Measurements from ENCODE around the gene PIH1D1. TPM values are rescaled to one million over a fixed set of nuclear protein-coding genes. Genes with fewer than 3 reads are reported as not detected.

Gene PIH1D1
- total and polyA plus RNA-seq, 2 of the 13 experiments (the other 11 are each of a cell fraction or from before 2014, with no cell fraction given) = 110 to 137 TPM

GRCh38 chr19:49443366-49444099 is 8.1 kb downstream of the PIH1D1 start (continued):
- TF ChIP-seq FOXP4 (CRISPR knock-in tag; IDR thresholded peaks at IDR 0.05) = peak; percentile 25; the same call in 1 of the 2 replicates
- no peak; the same call in 1 of the 2 replicates for TF ChIP-seq DMAP1 (CRISPR knock-in tag; IDR thresholded peaks at IDR 0.05)
- 0 out of 2 replicates have a peak, but pooled peaks have one; percentile 35 for TF ChIP-seq YEATS2 (CRISPR knock-in tag; IDR thresholded peaks at IDR 0.05; ENCODE audit: borderline replicate concordance)
- peak; percentile 71; the same call in 1 of the 2 replicates for TF ChIP-seq HIVEP1 (CRISPR knock-in tag; IDR thresholded peaks at IDR 0.05)
- peak; percentile 54; the same call in 1 of the 2 replicates for TF ChIP-seq BRD4 (CRISPR knock-in tag; IDR thresholded peaks at IDR 0.05)
- peak; percentile 52; the same call in 1 of the 2 replicates for TF ChIP-seq ZNF124 (CRISPR knock-in tag; IDR thresholded peaks at IDR 0.05)
- no peak for TF ChIP-seq SP140L (CRISPR knock-in tag; IDR thresholded peaks at IDR 0.05; ENCODE audit: borderline replicate concordance)
- no peak for TF ChIP-seq ZNF841 (CRISPR knock-in tag; IDR thresholded peaks at IDR 0.05; ENCODE audit: borderline replicate concordance)
- no peak for TF ChIP-seq REXO4 (CRISPR knock-in tag; IDR thresholded peaks at IDR 0.05; ENCODE audit: borderline replicate concordance)
- TF ChIP-seq ZNF3 (CRISPR knock-in tag; IDR thresholded peaks at IDR 0.05) = no peak
- TF ChIP-seq PRDM10 (CRISPR knock-in tag; IDR thresholded peaks at IDR 0.05; ENCODE audit: low read depth) = peak; percentile 60; the same call in 1 of the 2 replicates
- TF ChIP-seq ZNF777 (CRISPR knock-in tag; IDR thresholded peaks at IDR 0.05) = peak; percentile 71
- TF ChIP-seq NCOA2 (CRISPR knock-in tag; IDR thresholded peaks at IDR 0.05) = no peak
- peak; percentile 60; the same call in 1 of the 2 replicates for TF ChIP-seq ZNF816 (CRISPR knock-in tag; IDR thresholded peaks at IDR 0.05; ENCODE audit: borderline replicate concordance)
- no peak for TF ChIP-seq ZNF510 (CRISPR knock-in tag; IDR thresholded peaks at IDR 0.05; ENCODE audit: low read depth)
- 0 out of 2 replicates have a peak, but pooled peaks have one; percentile 15 for TF ChIP-seq MEIS2 (CRISPR knock-in tag; IDR thresholded peaks at IDR 0.05)
- no peak for TF ChIP-seq NONO (IDR thresholded peaks at IDR 0.05)
- TF ChIP-seq NONO (CRISPR knock-in tag; conservative IDR thresholded peaks at IDR 0.05) = no peak; the same call in 1 of the 2 replicates
- TF ChIP-seq HES4 (CRISPR knock-in tag; IDR thresholded peaks at IDR 0.05; ENCODE audit: borderline replicate concordance) = no peak
- TF ChIP-seq ZFP90 (CRISPR knock-in tag; IDR thresholded peaks at IDR 0.05; ENCODE audit: borderline replicate concordance) = 0 out of 2 replicates have a peak, but pooled peaks have one; percentile 27
- TF ChIP-seq ESRRA (CRISPR knock-in tag; IDR thresholded peaks at IDR 0.05; ENCODE audit: low read depth) = 0 out of 2 replicates have a peak, but pooled peaks have one; percentile 5
- no peak for TF ChIP-seq MLXIP (CRISPR knock-in tag; IDR thresholded peaks at IDR 0.05; ENCODE audit: borderline replicate concordance)
